ENCODE results near the gene CNOT6.
"Not testable (repeated sequence)": the region's sequence is repeated elsewhere in the genome, so short reads cannot be mapped to it uniquely, and the experiment has no call there.

The CNOT6 gene

DNA sequence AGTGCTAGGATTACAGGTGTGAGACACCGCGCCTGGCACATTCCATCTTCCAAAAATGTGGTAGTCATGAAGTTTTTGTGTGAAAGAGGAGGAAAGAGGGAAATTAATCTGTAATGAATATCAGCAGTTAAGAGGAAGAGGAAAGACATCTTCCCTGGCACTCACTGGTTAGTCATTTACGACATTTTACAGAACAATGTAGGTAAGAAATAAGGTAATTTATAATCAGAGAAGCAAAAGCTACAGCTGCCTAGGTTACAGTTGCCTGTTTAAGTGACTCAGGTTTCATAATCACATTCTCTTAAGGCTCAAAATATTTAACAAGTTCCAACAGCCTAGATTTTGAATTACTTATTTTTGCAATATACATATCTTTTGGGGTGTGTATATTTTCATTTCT lies 26.9 kb downstream of the CNOT6 start:
- no peak for DNase-seq

DNA sequence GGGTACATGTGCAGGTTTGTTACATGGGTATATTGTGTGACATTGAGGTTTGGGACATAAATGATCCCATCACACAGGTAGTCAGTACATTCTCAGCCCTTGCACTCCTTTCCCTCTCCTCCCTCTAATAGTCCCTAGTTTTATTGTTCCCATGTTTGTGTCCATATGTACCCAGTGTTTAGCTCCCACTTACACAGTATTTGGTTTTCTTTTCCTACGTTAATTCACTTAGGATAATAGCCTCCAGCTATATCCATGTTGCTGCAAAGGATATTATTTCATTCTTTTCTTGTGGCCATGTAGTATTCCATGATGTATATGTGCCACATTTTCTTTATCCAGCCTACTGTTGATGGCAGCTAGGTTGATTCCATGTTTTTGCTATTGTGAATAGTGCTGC lies 27.4 kb downstream of the CNOT6 start:
- no peak for DNase-seq

- DNase-seq, result peak in 1 of 5 experiments; percentile 30
Measured at GRCh38 chr5:180522330-180522729, 28.2 kb downstream of the CNOT6 start.

DNA sequence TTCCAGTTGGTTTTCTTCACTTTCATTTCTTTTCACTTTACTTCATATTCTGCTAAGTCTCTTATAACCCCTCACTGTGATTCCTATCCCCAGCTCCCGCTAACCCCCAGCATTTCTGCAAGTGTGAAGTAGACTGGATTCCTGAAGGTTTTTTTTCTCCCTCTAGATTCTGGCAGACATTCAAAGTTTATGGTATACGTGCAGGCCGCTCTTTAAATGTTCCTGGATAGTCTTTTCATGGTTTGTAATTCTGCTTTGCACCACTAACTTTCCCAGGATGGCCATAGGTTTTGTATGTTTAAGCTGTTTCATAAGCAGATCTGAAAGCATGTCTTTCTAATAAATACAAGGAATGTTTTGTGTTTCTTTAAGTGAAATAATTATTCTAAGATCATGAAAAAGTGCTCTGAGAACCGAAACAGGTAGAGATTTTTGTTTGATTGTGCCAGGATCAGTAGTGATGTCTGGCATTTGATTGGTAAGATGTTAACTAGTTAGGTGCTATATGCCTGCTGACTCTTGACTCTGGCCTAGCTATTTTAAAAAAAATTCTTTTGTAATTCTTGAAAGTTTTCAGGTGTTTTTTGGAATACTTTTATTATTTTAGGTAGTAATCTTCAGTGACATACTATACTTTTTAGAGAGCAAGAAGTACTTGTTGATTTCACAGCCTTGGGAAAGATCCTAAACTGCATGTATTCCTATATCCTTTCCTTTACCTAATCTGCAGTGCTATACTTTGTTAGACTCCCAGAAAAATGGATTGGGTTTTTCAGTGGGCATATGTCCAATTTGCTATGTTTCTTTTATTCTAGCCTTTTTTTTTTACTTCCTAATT lies 29.7 kb downstream of the CNOT6 start:
- no peak for DNase-seq

DNA sequence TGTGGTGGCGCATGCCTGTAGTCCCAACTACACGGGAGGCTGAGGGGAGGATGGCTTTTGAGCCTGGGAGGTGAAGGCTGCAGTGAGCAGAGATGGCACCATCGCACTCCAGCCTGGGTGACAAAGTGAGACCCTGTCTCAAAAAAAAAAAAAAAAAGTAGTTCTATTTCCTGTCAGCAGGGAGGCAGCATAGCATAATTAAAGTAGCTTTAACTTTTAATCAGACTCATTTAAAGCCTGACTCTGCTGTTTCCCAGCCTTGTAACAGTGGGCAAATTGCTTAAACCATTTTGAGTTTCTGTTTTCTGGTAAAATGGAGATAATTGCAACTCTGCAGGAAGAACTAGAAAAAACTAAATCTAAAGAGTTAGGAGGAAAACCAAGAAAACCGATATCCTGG lies 31.2 kb downstream of the CNOT6 start:
- peak in 1 of 5 experiments; percentile 45 for DNase-seq

GRCh38 chr5:180526269-180526668 lies 32.1 kb downstream of the CNOT6 start:
- no peak for DNase-seq

GRCh38 chr5:180527659-180528058 lies 33.5 kb downstream of the CNOT6 start:
- DNase-seq, result no peak

DNA sequence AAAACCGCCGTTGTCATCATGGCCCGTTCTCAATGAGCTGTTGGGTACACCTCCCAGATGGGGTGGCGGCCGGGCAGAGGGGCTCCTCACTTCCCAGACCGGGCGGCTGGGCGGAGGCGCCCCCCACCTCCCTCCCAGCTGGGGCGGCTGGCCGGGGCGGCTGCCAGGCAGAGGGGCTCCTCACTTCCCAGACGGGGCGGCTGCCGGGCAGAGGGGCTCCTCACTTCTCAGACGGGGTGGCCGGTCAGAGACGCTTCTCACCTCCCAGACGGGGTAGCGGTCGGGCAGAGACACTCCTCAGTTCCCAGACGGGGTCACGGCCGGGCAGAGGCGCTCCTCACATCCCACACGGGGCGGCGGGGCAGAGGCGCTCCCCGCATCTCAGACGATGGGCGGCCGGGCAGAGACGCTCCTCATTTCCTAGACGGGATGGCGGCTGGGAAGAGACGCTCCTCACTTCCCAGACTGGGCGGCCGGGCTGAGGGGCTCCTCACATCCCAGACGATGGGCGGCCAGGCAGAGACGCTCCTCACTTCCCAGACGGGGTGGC lies 36.9 kb downstream of the CNOT6 start:
- not testable (repeated sequence) for DNase-seq

DNA sequence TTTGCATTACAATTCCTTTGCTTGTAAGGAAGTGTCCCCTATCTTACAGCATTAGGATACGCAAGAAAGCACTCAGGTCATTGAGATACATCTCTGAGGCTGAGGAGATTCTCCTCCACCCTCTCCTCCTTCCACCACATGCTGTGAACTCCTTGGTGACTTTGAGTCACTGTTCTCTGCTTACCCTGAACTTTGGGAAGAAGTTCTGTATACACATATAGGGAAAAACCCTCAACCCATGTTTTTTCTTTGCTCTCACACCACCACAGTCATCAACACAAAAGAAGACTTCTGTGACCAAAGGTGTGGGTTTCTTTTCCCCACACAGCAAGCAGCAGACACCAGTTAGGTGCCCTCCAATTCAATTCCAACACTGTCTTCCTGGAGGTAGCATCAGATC lies 38.1 kb downstream of the CNOT6 start:
- DNase-seq, result no peak

DNA sequence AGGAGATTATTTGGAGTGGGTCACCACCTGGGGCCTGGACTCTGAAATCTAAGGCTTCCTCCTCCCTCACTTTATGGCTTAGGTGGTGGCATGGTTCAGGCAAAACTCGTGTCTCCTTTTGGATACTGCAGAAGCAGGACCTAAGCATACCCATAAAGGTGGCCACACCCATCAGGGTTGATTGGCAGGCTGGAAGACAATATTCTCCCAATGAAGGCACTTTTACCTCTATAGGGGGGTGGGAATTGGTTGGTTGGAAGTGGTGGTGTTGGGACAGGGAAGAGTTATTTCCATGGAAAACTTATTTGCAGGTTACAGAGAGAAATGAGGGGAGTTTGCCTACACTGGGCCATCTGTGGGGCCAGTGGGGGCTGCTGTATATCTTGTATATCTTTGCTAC lies 39.7 kb downstream of the CNOT6 start:
- no peak for DNase-seq

DNA sequence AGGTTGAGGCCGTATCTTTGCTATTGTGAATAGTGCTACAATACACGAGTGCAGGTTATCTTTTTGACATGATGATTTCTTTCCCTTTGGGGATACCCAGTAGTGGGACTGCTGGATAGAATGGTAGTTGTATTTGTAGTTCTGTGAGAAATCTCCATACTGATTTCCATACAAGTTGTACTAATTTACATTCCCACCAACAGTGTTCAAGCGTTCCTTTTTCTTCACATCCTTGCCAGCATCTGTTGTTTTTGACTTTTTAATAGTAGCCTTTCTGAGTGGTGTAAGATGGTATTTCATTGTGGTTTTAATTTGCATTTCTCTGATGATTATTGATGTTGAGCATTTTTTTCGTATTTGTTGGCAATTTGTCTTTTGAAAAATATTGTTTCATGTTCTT lies 41.4 kb downstream of the CNOT6 start:
- DNase-seq, result no peak

DNA sequence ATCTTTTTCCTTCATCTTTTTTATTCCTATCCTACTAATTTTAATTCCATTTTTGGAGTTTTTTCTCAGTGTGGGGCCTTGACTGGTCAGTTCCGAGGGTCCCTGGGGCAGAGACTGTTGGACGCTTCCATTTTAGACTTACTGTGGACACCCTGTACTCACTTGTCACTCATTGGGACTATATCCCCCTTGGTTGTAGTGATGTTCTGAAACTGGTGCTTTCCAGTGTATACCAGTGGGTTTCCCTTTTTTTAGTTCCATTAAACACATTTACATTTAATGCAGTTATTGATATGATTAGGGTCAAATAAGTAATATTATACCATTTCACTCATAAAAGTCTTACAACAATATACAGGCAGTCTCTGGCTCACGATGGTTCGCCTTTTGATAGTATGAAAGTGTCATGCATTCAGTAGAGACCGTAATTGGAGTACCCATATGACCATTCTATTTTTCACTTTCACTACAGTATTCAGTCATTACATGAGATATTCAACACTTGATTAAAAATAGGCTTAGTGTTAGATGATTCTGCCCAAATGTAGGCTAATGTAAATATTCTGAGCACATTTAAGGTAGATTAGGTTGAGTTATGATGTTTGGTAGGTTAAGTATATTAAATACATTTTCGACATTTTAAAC lies 46.0 kb downstream of the CNOT6 start:
- DNase-seq, result peak in 1 of 5 experiments; percentile 48

DNA sequence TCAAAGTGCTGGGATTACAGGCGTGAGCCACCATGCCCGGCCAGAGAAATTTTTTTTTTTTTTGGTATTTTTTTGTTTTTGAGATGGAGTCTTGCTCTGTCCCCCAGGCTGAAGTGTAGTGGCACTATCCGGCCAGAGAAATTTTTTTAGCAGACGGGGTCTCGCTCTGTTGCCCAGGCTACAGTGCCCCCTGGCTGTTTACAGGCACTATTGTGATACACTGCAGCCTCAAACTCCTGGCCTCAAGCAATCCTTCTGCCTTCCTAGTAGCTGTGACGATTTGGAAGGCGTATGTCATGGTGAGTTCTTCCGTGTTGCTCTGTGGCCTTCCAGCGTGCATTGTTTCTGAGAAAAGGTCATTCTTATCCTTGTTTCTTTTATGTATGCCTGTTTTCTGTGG lies 47.5 kb downstream of the CNOT6 start:
- DNase-seq, result no peak

- DNase-seq, result no peak
Measured at GRCh38 chr5:180545248-180545647, 51.1 kb downstream of the CNOT6 start.

DNA sequence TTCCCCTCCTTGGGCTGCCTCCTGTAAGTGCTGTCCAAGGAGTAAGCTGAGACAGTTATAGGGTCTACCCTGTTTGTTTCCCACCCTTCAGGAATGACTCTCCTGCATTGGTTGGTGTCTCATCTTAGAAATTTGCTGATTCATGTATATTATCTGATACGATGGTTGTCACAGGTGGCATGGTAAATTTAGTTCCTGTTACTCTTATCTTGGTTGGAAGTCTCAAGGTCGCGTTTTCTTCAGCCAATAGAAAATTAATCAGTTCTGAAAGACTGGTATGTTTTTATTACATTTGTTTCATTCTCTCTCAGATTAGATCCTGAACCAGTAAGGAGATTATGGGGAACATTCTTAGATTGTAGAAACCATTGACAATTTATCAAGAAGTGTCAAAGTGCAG lies 54.4 kb downstream of the CNOT6 start:
- DNase-seq, result peak in 1 of 5 experiments; percentile 72

DNA sequence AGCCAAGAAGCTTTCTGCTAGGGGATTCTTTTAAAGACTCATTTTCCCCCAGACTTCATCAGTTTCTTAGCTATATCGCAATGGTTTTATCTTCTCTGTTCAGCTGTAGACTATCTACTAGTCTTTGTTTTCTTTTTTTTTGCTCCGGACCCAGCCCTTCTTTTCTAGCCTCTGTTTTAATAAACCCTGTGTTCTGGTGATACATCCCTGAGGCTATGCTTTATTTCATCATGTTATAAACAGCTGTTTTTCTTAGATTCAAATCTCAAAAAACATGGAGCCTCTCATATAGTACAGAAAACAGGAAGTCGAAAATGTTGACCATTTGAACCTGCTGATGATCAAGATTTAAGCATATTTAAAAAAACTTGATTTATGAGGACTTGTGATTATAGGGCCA lies 59.4 kb downstream of the CNOT6 start:
- DNase-seq, result no peak

- no peak for DNase-seq
Measured at GRCh38 chr5:180555168-180555921, 61.2 kb downstream of the CNOT6 start.

GRCh38 chr5:180557217-180557809 lies 63.1 kb downstream of the CNOT6 start:
- DNase-seq, result peak in 1 of 5 experiments; percentile 45

- no peak for DNase-seq
Measured at GRCh38 chr5:180558232-180558631, 64.1 kb downstream of the CNOT6 start.

- DNase-seq, result peak in 2 of 5 experiments; percentile 10 to 34
Measured at GRCh38 chr5:180563994-180564393, 69.8 kb downstream of the CNOT6 start.

DNA sequence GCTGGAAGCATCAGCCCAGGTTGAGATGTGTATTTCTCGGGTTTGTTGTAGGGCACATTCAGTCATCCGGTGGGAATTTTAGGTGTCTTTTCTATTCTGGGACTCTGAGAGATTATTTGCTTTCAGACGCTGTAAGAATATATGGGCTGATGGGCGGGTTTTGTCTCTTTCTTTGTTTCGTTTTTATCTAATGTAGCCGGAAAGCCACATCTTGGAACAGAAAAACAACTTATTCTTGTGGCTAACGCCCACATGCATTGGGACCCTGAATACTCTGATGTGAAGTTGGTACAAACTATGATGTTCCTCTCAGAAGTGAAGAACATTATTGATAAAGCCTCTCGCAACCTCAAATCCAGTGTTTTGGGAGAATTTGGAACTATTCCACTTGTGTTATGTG lies 74.7 kb downstream of the CNOT6 start:
- DNase-seq, result peak in 1 of 5 experiments; percentile 76

GRCh38 chr5:180575571-180575970 lies 81.4 kb downstream of the CNOT6 start:
- DNase-seq, result no peak

GRCh38 chr5:180580681-180581080 lies 86.5 kb downstream of the CNOT6 start:
- DNase-seq, result no peak
